ENCODE results near the gene HNRNPR.

HNRNPR gene

GRCh38 chr1:23290836-23291565, 53.1 kb downstream of the HNRNPR start:
- DNase-seq (ENCODE audit: low read depth), result no peak
- TF ChIP-seq, protein P1, sequence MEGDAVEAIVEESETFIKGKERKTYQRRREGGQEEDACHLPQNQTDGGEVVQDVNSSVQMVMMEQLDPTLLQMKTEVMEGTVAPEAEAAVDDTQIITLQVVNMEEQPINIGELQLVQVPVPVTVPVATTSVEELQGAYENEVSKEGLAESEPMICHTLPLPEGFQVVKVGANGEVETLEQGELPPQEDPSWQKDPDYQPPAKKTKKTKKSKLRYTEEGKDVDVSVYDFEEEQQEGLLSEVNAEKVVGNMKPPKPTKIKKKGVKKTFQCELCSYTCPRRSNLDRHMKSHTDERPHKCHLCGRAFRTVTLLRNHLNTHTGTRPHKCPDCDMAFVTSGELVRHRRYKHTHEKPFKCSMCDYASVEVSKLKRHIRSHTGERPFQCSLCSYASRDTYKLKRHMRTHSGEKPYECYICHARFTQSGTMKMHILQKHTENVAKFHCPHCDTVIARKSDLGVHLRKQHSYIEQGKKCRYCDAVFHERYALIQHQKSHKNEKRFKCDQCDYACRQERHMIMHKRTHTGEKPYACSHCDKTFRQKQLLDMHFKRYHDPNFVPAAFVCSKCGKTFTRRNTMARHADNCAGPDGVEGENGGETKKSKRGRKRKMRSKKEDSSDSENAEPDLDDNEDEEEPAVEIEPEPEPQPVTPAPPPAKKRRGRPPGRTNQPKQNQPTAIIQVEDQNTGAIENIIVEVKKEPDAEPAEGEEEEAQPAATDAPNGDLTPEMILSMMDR (conservative IDR thresholded peaks at IDR 0.05; ENCODE audit: low read depth, low read length), result no peak
- no peak overlapping the region for H3K4me3 ChIP-seq (ENCODE audit: low read length)

DNA sequence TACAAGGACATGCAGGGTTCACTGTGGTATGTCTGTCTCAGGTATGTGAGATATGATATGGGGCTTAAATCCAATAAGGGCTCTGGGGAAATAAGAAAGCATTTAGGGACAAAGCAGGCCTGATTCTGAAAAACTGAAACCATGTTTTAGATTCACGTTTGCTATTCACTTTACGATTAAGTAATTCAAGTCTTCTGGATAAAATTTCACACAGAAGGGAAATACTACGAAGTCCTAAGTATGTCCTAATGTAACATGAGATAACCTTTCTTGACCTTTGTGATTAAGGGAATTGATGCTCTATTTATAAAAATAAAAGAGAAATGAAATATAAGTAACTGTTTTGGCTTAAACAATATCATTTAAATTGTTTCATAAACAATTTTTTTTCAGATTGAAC, 55.4 kb downstream of the HNRNPR start:
- H3K4me3 ChIP-seq (ENCODE audit: low read length), result no peak overlapping the region
- TF ChIP-seq, protein P1 (conservative IDR thresholded peaks at IDR 0.05; ENCODE audit: low read depth, low read length), result no peak
- DNase-seq (ENCODE audit: low read depth), result no peak

DNA sequence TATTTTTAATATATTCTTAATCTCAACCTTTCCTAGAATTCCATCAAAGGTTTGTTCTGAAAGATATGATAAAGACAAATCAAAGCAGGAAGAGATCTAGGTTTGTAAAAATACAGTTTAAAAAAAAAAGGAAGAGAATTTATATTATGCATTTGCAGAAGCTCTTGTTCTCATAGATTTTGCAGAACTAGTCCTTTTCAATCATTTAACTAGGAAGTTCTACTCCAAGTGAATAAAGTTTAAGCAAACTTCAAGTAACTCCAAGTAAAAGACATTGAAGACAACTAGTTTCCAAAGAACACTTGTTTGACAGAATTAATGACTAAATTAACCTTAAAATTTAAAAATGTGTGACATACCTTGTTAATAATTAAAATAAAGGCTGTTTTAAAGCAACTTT, 55.9 kb downstream of the HNRNPR start:
- TF ChIP-seq, protein P1 (conservative IDR thresholded peaks at IDR 0.05; ENCODE audit: low read depth, low read length), result no peak
- no peak overlapping the region for H3K4me3 ChIP-seq (ENCODE audit: low read length)
- no peak for DNase-seq (ENCODE audit: low read depth)

- TF ChIP-seq, protein P1 (conservative IDR thresholded peaks at IDR 0.05; ENCODE audit: low read depth, low read length), result no peak
- H3K4me3 ChIP-seq (ENCODE audit: low read length), result no peak overlapping the region
- DNase-seq (ENCODE audit: low read depth), result no peak
These were observed 57.7 kb downstream of the HNRNPR start for GRCh38 chr1:23286401-23286800.

- no peak for DNase-seq (ENCODE audit: low read depth)
- no peak overlapping the region for H3K4me3 ChIP-seq (ENCODE audit: low read length)
- TF ChIP-seq, protein P1 (conservative IDR thresholded peaks at IDR 0.05; ENCODE audit: low read depth, low read length), result no peak
These were observed 60.1 kb downstream of the HNRNPR start for GRCh38 chr1:23283667-23284602.

GRCh38 chr1:23282957-23283356, 61.1 kb downstream of the HNRNPR start:
- DNase-seq (ENCODE audit: low read depth), result peak; percentile 18
- TF ChIP-seq, protein P1 (conservative IDR thresholded peaks at IDR 0.05; ENCODE audit: low read depth, low read length), result no peak
- no peak overlapping the region for H3K4me3 ChIP-seq (ENCODE audit: low read length)
